Measurements from ENCODE around the gene CADM1. TPM values are rescaled to one million over a fixed set of nuclear protein-coding genes. Genes with fewer than 3 reads are reported as not detected.

The CADM1 gene
- total and polyA plus RNA-seq, 7 donors: 0.69 to 25.2 (median 15.6) TPM

- no peak overlapping the region for H3K4me3 ChIP-seq
- no peaks in the 10 kb centered on the region for H3K36me3 ChIP-seq
- intact Hi-C loops (cut with DNase I): no loop called here
- 89 to 93% methylated on average over 3 of the region's 3 CpGs for WGBS, 2 donors
- no peak for TF ChIP-seq POLR2A (IDR thresholded peaks at IDR 0.05)
- no peak for TF ChIP-seq CTCF (IDR thresholded peaks at IDR 0.05)
- TF ChIP-seq EP300 (IDR thresholded peaks at IDR 0.05): no peak
- TF ChIP-seq POLR2AphosphoS5 (IDR thresholded peaks at IDR 0.05): no peak
- no peak for DNase-seq
- no peak overlapping the region for H3K27ac ChIP-seq
- H3K9me3 ChIP-seq: no peaks in the 10 kb centered on the region
- H3K4me1 ChIP-seq: peaks cover 0 to 5% (median 0%) of the 10 kb centered on the region in 4 donors
- peaks cover 0 to 2% (median 0%) of the 10 kb centered on the region in 3 donors for H3K27me3 ChIP-seq
These were observed 33.3 kb downstream of the CADM1 start for GRCh38 chr11:115470928-115471327.

GRCh38 chr11:115469361-115469760 is 34.9 kb downstream of the CADM1 start:
- TF ChIP-seq POLR2AphosphoS5 (IDR thresholded peaks at IDR 0.05) (no peak), CTCF (IDR thresholded peaks at IDR 0.05) (no peak), EP300 (IDR thresholded peaks at IDR 0.05) (no peak), POLR2A (IDR thresholded peaks at IDR 0.05) (no peak)
- peaks cover 0 to 5% (median 0%) of the 10 kb centered on the region in 4 donors for H3K4me1 ChIP-seq
- H3K27ac ChIP-seq: no peak overlapping the region
- intact Hi-C loops (cut with DNase I): no loop called here
- peaks cover 0 to 2% (median 0%) of the 10 kb centered on the region in 3 donors for H3K27me3 ChIP-seq
- DNase-seq: no peak
- H3K4me3 ChIP-seq: no peak overlapping the region
- 58 to 71% methylated on average over 3 of the region's 3 CpGs for WGBS, 2 donors
- H3K36me3 ChIP-seq: no peaks in the 10 kb centered on the region
- no peaks in the 10 kb centered on the region for H3K9me3 ChIP-seq

- Histone ChIP-seq H3K27me3 (peaks cover 0 to 2% (median 0%) of the 10 kb centered on the region in 3 donors), H3K4me1 (no peaks in the 10 kb centered on the region), H3K27ac (no peak overlapping the region), H3K36me3 (no peaks in the 10 kb centered on the region), H3K9me3 (no peaks in the 10 kb centered on the region), H3K4me3 (no peak overlapping the region)
- intact Hi-C loops (cut with DNase I): no loop called here
- no peak for TF ChIP-seq POLR2AphosphoS5 (IDR thresholded peaks at IDR 0.05)
- TF ChIP-seq CTCF (IDR thresholded peaks at IDR 0.05): no peak
- no peak for TF ChIP-seq EP300 (IDR thresholded peaks at IDR 0.05)
- no peak for TF ChIP-seq POLR2A (IDR thresholded peaks at IDR 0.05)
- DNase-seq: no peak
- 77 to 85% methylated on average over 3 of the region's 3 CpGs for WGBS, 2 donors
These were observed 38.1 kb downstream of the CADM1 start for GRCh38 chr11:115466122-115466521.

- WGBS, 2 donors: 87 to 91% methylated on average over 2 of the region's 2 CpGs
- Histone ChIP-seq H3K4me3 (no peak overlapping the region), H3K9me3 (no peaks in the 10 kb centered on the region), H3K36me3 (no peaks in the 10 kb centered on the region), H3K27me3 (no peaks in the 10 kb centered on the region), H3K4me1 (no peaks in the 10 kb centered on the region), H3K27ac (no peak overlapping the region)
- no peak for TF ChIP-seq POLR2A (IDR thresholded peaks at IDR 0.05)
- no peak for TF ChIP-seq EP300 (IDR thresholded peaks at IDR 0.05)
- TF ChIP-seq CTCF (IDR thresholded peaks at IDR 0.05): no peak
- no peak for TF ChIP-seq POLR2AphosphoS5 (IDR thresholded peaks at IDR 0.05)
- DNase-seq: no peak
- intact Hi-C loops (cut with DNase I): no loop called here
These were observed 39.9 kb downstream of the CADM1 start for GRCh38 chr11:115464269-115464668.

GRCh38 chr11:115463606-115464005 is 40.6 kb downstream of the CADM1 start:
- DNase-seq: no peak
- Histone ChIP-seq H3K27me3 (no peaks in the 10 kb centered on the region), H3K36me3 (no peaks in the 10 kb centered on the region), H3K4me1 (no peaks in the 10 kb centered on the region), H3K27ac (no peak overlapping the region), H3K4me3 (no peak overlapping the region), H3K9me3 (no peaks in the 10 kb centered on the region)
- intact Hi-C loops (cut with DNase I): no loop called here
- TF ChIP-seq POLR2AphosphoS5 (IDR thresholded peaks at IDR 0.05) (no peak), POLR2A (IDR thresholded peaks at IDR 0.05) (no peak), CTCF (IDR thresholded peaks at IDR 0.05) (no peak), EP300 (IDR thresholded peaks at IDR 0.05) (no peak)
- WGBS, 2 donors: 61 to 78% methylated on average over 3 of the region's 3 CpGs
